HL-60/S4 treated with retinoic acid at 250 ng/mL for 4 days and 3 days (cell line): ENCODE data around the gene FXYD6.
"Not testable (repeated sequence)": the region's sequence is repeated elsewhere in the genome, so short reads cannot be mapped to it uniquely, and the experiment has no call there.

Experiments used
- in situ Hi-C: fragments of 300-500 bp; cut with MboI; formaldehyde crosslinking; loops from 2 replicates; pipeline ENCODE4 v1.7.0; 2022; ENCODE audit warnings: low sequenced_read_pairs

The FXYD6 gene

GRCh38 chr11:117871160-117871559 lies 5.3 kb downstream of the FXYD6 start:
- in situ Hi-C loops: no loop called here

- in situ Hi-C loops: no loop called here
These were observed 6.1 kb downstream of the FXYD6 start for GRCh38 chr11:117870103-117870952.

GRCh38 chr11:117869604-117870003 lies 6.9 kb downstream of the FXYD6 start:
- in situ Hi-C loops: no loop called here

GRCh38 chr11:117868815-117869561 lies 7.5 kb downstream of the FXYD6 start:
- in situ Hi-C loops: no loop called here

DNA sequence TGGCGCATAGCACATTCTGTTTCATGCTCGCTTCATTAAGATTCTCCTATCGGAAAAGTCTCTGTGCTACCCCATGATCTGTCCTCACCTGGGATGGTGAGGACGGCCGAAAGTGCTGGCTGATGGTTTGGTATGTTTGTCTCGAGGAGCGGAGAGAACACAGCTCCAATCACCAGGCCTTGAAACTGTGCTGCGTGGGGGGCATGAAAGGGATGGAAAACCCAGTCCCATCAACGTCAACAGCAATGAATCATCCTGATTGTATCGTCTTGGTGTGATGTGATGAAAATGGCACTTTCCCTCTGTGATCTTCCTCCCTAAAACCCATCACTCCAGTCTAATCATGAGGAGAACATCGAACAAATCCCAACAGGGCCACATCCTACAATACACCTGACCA lies 8.4 kb downstream of the FXYD6 start:
- in situ Hi-C loops: no loop called here

DNA sequence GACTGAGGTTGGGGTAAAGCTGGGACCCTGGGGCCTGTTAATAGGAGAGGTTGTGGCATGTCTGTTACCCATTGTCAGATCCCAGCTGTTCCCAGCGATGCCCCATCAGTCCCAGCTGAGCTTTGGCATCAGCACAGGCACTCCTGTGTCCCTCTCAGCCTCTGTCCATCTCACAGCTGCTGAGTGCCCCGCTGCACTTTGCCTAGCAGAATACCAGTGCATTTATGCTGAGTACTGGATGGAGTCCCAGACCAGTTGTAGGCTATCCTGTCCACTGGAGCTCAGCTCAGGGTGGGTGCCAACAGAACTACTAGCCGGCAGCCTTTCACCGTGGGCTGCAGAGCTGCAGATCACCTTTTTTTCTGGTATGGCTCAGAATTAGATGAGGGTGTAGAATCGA lies 9.9 kb downstream of the FXYD6 start:
- in situ Hi-C loops: no loop called here

GRCh38 chr11:117865546-117865945 lies 10.9 kb downstream of the FXYD6 start:
- in situ Hi-C loops: not testable (repeated sequence)

- in situ Hi-C loops: no loop called here
These were observed 13.1 kb downstream of the FXYD6 start for GRCh38 chr11:117863383-117863782.

GRCh38 chr11:117862753-117863152 lies 13.7 kb downstream of the FXYD6 start:
- in situ Hi-C loops: no loop called here

GRCh38 chr11:117862019-117862725 lies 14.3 kb downstream of the FXYD6 start:
- in situ Hi-C loops: no loop called here

DNA sequence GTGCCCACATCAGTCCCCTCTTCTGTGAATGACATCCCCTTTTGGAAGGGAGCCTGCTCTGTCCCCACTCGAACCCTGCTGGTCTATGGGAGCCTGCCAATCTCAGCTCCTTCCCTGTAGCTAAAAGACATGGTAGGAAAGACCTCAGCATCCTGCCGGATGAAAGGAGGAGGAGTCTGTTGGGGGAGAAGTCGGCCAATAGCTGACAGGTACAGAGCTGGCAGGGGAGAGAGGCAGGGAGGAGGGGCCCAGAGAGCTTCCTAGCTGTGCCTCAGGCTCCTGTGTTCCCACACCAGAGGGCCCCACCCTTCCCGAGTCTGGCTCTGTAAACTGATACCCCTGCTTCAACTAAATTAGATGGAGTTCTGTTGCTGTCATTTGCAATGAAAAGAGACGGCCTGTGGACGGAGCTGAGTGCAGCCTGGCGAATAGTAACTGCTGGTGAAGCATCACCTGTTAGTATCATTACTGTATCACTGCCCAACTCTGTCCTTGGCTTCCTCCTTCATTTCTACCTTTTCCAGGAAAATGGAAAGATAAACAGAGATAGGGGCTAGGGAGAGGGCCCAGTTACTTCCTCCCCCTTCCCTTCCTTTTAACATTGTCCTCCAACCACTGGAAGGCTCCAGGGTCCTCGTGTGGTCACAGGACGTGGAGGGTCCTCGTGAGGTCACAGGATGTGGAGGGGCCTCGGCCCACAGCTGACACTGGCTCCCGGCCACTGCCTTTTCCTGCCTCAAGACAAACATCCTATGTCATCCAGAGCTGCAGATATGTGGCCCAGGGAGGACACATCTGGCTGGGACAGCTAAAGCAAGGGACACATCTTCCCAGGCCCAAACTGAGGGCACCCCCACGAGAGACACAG lies 15.1 kb downstream of the FXYD6 start:
- in situ Hi-C loops: no loop called here

DNA sequence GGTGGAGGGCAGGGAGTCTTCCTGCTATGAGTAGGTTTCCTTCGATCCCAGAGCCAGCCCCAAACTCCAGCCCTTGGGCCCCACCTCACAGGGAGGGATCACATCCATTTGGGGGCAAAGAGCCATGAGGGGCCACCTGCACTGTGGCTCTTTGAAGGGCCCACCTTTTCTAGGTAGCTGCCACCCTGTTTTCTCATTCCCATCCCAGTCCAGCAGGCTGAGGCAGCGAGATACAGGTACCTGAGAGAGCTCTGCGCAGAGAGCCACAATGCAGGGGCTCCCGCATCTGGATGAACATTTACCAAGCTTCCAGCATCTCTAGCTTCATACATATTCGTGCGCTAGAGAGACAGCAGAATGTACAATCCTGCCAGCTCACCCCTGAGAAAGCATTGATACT lies 16.3 kb downstream of the FXYD6 start:
- in situ Hi-C loops: no loop called here

DNA sequence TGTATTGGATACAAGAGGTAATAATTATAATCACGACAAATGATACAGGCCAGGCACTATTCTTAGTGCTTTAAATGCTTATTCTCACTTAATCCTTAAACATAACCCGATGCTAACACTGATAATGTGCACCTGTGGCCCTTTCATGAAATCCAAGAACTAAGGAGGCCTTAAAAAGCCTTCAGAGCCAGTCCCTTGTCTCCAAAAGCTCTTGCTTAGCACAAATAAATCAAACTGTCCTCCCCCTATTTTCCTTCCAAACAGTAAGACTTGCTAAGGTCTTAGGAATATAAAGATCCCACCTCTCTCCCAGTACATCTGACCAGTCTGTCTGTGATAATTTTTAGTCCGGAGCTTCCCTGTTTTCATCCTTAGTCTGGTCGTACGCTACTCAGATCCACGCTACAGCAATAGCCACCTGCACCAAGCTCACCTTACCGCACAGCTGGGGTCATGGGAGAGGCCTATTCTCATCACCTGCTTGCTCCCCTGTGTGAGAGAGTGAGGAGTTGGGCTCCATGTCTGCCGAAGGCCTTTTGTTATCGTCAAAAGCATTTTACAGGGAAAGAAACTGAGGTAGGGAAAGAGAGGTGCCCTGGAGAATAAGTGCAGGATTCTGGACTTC lies 16.9 kb downstream of the FXYD6 start:
- in situ Hi-C loops: no loop called here

DNA sequence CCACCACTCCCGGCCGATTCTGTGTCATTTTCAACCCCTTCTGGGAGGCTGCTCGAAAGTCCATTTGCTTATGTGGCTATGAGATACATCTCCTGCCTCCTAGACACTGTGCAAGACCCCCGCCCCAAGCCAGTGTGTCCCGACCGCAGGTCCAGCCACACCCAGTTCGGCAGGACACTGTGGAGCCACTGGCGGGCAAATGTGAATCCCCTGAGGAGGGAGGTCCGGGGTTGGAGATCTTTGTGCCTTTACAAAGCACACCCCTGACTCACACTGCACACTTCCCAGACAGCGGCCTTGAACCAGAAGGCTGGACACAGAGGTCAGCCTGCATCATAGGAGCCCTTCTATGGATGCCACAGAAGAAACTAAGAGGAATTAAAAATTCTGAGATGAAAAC lies 17.4 kb downstream of the FXYD6 start:
- in situ Hi-C loops: no loop called here

DNA sequence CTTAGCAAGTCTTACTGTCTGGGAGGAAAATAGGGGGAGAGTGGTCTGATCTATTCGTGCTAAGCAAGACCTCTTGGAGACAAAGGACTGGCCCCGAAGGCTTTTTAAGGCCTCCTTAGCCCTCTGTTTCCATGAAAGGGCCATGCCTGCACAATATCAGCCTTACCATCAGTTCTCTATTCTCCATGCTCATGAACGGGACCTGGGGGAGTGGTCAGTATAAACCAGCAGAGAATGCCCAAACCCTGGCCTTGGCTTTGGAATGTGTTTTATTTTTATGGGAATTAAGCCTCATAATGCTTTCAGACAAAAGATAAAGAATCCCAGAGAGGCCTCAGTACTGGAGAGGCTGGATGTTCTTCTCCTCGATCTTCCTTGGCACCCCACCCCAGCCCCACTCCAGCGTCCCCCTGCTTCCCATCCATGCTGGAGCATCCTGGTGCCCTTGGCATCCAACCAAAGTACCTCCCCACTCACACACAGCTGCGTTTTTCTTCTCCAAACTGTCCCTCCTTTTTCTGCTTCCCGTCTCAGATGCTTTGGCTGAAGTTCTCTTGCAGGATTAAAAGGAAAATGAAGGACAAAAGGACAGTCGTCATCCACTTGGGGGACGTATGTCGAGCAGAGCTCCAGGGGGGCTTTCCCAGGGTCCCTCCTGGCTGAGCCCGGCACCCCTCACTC lies 18.6 kb downstream of the FXYD6 start:
- in situ Hi-C loops: no loop called here

DNA sequence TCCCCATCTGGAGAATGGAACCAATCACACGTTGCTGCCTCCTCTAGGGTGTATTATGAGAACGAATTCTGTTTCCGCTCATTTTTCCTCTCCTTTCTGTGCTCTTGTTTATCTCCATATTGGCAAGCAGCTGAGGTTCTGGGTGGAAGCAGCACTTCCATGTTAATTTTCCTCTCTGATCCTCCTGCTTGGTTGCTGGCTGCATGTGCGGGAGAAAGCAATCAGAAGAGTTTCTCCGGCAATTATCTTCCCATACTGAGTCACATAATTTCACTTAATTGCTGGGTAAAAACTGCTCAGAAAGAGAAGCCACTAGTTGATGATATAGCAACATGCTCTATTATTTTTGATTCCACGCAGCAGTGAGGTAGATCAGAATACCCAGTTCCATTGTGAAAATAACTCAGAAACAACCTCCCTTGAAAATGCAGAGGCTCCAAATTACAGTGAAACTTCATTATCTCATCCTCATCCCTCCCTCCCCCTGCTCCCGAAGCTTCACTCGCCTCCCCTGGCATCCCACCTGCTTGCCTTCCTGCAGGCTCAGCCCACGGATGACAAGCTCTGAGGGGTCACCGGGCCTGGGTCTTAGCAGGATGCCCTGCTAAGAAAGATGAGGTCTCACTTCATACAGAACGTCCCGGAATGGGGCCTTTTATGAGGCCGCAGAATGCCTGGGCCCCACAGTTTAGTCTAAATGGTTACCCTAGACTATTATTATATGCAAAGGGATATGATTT lies 20.4 kb downstream of the FXYD6 start:
- in situ Hi-C loops: no loop called here

- in situ Hi-C loops: no loop called here
These were observed 21.1 kb downstream of the FXYD6 start for GRCh38 chr11:117855186-117855845.

DNA sequence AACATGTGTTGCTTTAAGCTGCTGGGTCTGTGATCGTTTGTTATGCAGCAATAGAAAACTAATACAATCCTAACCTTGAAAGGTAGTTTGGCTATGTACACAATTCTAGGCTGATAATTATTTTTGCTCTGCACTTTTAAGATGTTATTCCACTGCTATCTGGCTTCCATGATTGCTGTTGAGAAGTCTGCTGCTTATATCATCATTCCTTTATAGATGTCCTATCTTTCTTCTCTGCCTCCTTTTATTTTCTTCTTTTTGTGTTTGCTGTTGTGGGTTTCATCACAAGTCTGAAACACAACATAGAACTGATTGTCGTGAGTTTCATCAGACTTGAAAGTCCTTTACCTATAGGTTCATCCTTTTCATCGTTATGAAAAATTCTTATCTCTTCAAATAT lies 24.1 kb downstream of the FXYD6 start:
- in situ Hi-C loops: no loop called here
